ENCODE results near the gene BUD23.
"Not testable (repeated sequence)": the region's sequence is repeated elsewhere in the genome, so short reads cannot be mapped to it uniquely, and the experiment has no call there.

DNA sequence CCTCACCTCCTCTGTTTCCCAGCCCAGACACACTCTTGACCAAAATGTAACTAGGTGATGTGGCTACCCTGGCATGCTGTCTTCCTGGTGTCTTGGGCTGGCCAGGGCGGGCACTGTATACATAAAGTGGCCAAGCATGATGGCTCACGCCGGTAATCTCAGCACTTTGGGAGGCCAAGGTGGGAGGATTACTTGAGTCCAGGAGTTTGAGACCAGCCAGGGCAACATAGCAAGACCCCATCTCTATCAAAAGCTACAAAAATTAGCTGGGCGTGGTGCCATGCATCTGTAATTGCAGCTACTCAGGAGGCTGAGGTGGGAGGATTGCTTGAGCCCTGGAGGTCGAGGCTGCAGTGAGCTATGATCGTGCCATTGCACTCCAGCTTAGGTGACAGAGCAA, 29.9 kb downstream of the BUD23 start:
- TF ChIP-seq, protein P1, sequence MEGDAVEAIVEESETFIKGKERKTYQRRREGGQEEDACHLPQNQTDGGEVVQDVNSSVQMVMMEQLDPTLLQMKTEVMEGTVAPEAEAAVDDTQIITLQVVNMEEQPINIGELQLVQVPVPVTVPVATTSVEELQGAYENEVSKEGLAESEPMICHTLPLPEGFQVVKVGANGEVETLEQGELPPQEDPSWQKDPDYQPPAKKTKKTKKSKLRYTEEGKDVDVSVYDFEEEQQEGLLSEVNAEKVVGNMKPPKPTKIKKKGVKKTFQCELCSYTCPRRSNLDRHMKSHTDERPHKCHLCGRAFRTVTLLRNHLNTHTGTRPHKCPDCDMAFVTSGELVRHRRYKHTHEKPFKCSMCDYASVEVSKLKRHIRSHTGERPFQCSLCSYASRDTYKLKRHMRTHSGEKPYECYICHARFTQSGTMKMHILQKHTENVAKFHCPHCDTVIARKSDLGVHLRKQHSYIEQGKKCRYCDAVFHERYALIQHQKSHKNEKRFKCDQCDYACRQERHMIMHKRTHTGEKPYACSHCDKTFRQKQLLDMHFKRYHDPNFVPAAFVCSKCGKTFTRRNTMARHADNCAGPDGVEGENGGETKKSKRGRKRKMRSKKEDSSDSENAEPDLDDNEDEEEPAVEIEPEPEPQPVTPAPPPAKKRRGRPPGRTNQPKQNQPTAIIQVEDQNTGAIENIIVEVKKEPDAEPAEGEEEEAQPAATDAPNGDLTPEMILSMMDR (IDR thresholded peaks at IDR 0.05; ENCODE audit: low read depth, low read length, missing input control) = not testable (repeated sequence)
- TF ChIP-seq, protein P2, sequence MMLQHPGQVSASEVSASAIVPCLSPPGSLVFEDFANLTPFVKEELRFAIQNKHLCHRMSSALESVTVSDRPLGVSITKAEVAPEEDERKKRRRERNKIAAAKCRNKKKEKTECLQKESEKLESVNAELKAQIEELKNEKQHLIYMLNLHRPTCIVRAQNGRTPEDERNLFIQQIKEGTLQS (IDR thresholded peaks at IDR 0.05) = not testable (repeated sequence)
- not testable (repeated sequence) for TF ChIP-seq FOXA1 (IDR thresholded peaks at IDR 0.05); GABPA (IDR thresholded peaks at IDR 0.05 in 1 of 2, conservative IDR thresholded peaks at IDR 0.05 in 1 of 2); RAD21 (IDR thresholded peaks at IDR 0.05)
- TF ChIP-seq, protein P3, sequence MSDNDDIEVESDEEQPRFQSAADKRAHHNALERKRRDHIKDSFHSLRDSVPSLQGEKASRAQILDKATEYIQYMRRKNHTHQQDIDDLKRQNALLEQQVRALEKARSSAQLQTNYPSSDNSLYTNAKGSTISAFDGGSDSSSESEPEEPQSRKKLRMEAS (IDR thresholded peaks at IDR 0.05) = not testable (repeated sequence)
- TF ChIP-seq, protein P4, sequence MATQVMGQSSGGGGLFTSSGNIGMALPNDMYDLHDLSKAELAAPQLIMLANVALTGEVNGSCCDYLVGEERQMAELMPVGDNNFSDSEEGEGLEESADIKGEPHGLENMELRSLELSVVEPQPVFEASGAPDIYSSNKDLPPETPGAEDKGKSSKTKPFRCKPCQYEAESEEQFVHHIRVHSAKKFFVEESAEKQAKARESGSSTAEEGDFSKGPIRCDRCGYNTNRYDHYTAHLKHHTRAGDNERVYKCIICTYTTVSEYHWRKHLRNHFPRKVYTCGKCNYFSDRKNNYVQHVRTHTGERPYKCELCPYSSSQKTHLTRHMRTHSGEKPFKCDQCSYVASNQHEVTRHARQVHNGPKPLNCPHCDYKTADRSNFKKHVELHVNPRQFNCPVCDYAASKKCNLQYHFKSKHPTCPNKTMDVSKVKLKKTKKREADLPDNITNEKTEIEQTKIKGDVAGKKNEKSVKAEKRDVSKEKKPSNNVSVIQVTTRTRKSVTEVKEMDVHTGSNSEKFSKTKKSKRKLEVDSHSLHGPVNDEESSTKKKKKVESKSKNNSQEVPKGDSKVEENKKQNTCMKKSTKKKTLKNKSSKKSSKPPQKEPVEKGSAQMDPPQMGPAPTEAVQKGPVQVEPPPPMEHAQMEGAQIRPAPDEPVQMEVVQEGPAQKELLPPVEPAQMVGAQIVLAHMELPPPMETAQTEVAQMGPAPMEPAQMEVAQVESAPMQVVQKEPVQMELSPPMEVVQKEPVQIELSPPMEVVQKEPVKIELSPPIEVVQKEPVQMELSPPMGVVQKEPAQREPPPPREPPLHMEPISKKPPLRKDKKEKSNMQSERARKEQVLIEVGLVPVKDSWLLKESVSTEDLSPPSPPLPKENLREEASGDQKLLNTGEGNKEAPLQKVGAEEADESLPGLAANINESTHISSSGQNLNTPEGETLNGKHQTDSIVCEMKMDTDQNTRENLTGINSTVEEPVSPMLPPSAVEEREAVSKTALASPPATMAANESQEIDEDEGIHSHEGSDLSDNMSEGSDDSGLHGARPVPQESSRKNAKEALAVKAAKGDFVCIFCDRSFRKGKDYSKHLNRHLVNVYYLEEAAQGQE (IDR thresholded peaks at IDR 0.05) = not testable (repeated sequence)
